GM18498 (cell line): ENCODE results near the gene CPPED1.
"Not testable (repeated sequence)": the region's sequence is repeated elsewhere in the genome, so short reads cannot be mapped to it uniquely, and the experiment has no call there.

ENCODE experiments used
- ATAC-seq: cut with Tn5 transposase; IDR thresholded peaks from one replicate; pipeline ENCODE4 v1.9.1; 2021; ENCODE audit warnings: mild to moderate bottlenecking, moderate library complexity; ENCODE audit not compliant: unreplicated experiment

The CPPED1 gene

GRCh38 chr16:12771341-12771798 lies 32.3 kb downstream of the CPPED1 start:
- ATAC-seq: no peak

GRCh38 chr16:12769525-12769924 lies 34.2 kb downstream of the CPPED1 start:
- no peak for ATAC-seq

GRCh38 chr16:12767897-12768296 lies 35.8 kb downstream of the CPPED1 start:
- no peak for ATAC-seq

GRCh38 chr16:12766853-12767252 lies 36.8 kb downstream of the CPPED1 start:
- ATAC-seq: no peak

GRCh38 chr16:12766208-12766607 lies 37.5 kb downstream of the CPPED1 start:
- not testable (repeated sequence) for ATAC-seq

GRCh38 chr16:12764813-12765488 lies 38.7 kb downstream of the CPPED1 start:
- ATAC-seq: no peak

- ATAC-seq: no peak
These were observed 40.2 kb downstream of the CPPED1 start for GRCh38 chr16:12763517-12763916.

GRCh38 chr16:12760819-12761611 lies 42.7 kb downstream of the CPPED1 start:
- ATAC-seq: no peak

- ATAC-seq: no peak
These were observed 44.8 kb downstream of the CPPED1 start for GRCh38 chr16:12758670-12759558.

GRCh38 chr16:12758031-12758669 lies 45.5 kb downstream of the CPPED1 start:
- ATAC-seq: no peak

- ATAC-seq: no peak
These were observed 46.1 kb downstream of the CPPED1 start for GRCh38 chr16:12757546-12757945.

- no peak for ATAC-seq
These were observed 48.7 kb downstream of the CPPED1 start for GRCh38 chr16:12754824-12755543.

GRCh38 chr16:12753203-12754023 lies 50.3 kb downstream of the CPPED1 start:
- no peak for ATAC-seq

GRCh38 chr16:12752159-12752558 lies 51.5 kb downstream of the CPPED1 start:
- no peak for ATAC-seq

- ATAC-seq: peak; percentile 12
These were observed 53.2 kb downstream of the CPPED1 start for GRCh38 chr16:12750554-12750918.

- no peak for ATAC-seq
These were observed 54.6 kb downstream of the CPPED1 start for GRCh38 chr16:12749076-12749475.

- ATAC-seq: no peak
These were observed 55.9 kb downstream of the CPPED1 start for GRCh38 chr16:12747827-12748226.

- ATAC-seq: no peak
These were observed 56.4 kb downstream of the CPPED1 start for GRCh38 chr16:12747261-12747660.

- ATAC-seq: no peak
These were observed 58.8 kb downstream of the CPPED1 start for GRCh38 chr16:12744860-12745259.
